Measurements from ENCODE around the gene CHST15.

CHST15 gene

DNA sequence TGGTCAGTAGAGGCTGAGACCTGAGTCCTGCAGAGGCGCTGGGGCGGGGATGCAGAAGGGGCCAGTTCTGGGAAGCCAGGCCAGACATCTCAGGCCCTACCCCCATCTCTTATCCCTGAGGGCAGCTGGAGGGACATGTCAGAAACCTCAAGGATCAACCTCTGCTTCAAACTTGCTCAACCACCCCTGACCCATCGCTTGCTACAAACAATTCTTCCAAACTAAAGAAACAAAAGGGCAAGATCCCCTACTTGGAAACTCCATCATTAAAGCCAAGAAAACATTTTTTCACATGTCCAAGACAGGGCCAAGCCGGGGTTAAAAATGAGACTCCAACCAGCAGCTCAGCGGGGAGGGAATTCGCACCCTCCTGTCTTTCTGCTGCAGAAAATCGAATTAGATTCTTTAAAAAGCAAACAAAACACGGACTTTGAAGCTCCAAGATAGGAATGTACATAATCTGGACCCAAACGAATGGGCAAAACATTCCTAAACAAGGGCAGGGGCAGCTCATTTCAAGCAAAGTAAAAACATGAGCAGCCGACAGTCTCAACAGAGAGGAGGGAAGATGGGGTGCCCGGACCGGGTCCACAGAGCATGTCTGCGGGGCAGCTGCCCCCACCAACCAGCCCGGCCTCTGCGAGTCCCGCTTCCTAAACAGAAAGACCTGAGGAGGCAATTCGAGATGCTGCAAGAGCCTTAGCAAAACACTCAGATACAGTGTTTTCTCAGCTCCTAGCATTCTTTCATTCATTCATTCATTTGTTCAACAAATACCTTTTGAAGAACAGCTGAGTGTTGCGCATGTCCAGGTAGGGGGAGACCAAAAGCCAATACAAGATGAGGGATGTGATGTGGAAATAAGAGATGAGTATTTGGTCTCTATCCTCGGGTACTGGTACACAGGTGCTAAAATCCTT, 44.8 kb downstream of the CHST15 start:
- H3K4me3 ChIP-seq (ENCODE audit: low read depth, low read length) = no peak overlapping the region
- no peak for DNase-seq (ENCODE audit: low read depth, low spot score)
- POLR2A ChIA-PET = interaction anchor here (0.7 kb wide), 1 partner anchor 15 kb away, joined by 3 read pairs; no protein-coding TSS in a partner anchor
- TF ChIP-seq, protein P1, sequence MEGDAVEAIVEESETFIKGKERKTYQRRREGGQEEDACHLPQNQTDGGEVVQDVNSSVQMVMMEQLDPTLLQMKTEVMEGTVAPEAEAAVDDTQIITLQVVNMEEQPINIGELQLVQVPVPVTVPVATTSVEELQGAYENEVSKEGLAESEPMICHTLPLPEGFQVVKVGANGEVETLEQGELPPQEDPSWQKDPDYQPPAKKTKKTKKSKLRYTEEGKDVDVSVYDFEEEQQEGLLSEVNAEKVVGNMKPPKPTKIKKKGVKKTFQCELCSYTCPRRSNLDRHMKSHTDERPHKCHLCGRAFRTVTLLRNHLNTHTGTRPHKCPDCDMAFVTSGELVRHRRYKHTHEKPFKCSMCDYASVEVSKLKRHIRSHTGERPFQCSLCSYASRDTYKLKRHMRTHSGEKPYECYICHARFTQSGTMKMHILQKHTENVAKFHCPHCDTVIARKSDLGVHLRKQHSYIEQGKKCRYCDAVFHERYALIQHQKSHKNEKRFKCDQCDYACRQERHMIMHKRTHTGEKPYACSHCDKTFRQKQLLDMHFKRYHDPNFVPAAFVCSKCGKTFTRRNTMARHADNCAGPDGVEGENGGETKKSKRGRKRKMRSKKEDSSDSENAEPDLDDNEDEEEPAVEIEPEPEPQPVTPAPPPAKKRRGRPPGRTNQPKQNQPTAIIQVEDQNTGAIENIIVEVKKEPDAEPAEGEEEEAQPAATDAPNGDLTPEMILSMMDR (IDR thresholded peaks at IDR 0.05; ENCODE audit: insufficient read depth, low read length, missing control alignments) = no peak
- CTCF ChIA-PET = interaction anchor here (0.9 to 1.4 kb wide), 2 partner anchors 54 kb away, joined by 3 read pairs; no protein-coding TSS in a partner anchor

DNA sequence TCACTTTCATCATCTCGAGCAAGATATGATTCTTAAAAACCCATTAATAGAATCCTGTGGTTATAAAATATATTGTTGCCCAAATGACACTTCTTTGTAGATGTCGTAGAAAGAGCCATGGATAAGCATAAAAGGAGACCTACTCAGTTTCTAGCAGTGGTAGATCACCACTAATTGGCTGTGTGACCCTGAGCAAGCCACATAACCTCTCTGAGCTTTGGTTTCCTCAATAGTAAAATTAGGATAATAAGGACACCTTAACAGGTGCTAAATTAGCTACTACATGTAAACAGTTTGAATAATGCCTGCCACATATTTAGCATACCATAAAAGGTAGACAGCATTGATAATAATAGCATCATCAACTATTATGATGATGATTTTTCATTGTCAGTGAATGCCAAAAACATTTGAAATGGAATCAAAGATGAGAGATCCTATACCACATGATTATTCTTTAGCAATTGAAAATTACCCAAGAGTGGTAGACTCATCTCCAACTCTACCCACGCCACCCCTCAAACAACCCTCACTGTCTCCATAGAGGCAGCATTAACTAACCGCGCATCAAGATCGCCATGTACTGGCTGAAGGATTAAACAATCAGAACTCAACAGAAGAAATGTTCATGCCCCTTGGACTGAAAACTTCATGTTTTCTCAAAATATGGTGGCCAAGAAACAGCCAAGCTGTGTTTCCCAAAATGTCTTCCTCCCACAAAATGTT, 45.8 kb downstream of the CHST15 start:
- H3K4me3 ChIP-seq (ENCODE audit: low read depth, low read length) = no peak overlapping the region
- ChIA-PET CTCF (interaction anchor here (1.4 kb wide), 1 partner anchor 53 kb away, joined by 3 read pairs; no protein-coding TSS in a partner anchor), POLR2A (no interaction called here)
- DNase-seq (ENCODE audit: low read depth, low spot score) = no peak
- TF ChIP-seq, protein P1 (IDR thresholded peaks at IDR 0.05; ENCODE audit: insufficient read depth, low read length, missing control alignments) = no peak

DNA sequence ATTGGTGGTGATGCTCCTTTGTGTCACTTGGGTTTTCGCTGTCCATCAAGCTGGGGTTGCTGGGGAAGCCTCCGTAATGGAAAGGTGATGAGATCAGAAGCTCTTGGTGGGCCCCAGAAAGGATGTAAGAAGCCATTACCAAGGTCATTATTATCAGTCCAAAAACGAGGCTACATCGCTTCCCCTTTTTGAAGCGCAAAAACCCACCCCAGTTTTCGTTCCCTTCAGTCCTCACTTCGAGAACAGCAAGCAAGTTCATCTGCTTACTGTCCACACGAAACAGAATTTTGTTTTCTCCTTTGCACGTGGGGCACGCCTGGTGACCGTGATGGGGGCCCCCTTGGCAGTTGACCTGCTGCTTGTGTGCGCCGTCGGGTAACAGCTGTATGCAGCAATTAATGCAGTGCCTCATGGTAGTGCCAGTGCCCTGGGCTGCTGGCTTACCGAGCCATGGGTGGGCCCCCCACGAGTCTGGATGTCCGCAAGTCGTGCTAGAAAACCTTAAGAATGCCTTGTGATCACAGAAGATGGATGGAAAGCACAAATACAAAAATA, 47.5 kb downstream of the CHST15 start:
- ChIA-PET CTCF (no interaction called here), POLR2A (no interaction called here)
- DNase-seq (ENCODE audit: low read depth, low spot score) = no peak
- H3K4me3 ChIP-seq (ENCODE audit: low read depth, low read length) = no peak overlapping the region
- TF ChIP-seq, protein P1 (IDR thresholded peaks at IDR 0.05; ENCODE audit: insufficient read depth, low read length, missing control alignments) = no peak

DNA sequence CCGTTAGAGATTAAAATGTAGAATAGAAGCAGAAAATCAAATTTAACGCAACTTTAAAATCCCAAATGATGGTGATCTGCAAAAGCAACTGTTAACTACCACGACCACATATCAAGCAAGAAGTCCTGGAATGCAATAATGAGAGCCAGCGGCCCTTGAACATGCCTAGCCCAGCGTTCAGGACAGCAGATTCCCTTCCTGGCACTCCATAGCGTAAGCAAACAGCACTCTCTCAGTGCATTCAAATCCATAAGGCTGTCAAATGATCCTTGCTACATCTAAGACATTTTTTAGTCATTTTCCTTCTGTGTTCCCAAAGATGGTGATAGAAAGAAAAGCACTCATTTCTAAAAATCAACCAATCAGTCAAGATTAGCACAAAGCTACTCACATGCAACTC, 48.1 kb downstream of the CHST15 start:
- H3K4me3 ChIP-seq (ENCODE audit: low read depth, low read length) = no peak overlapping the region
- POLR2A ChIA-PET = no interaction called here
- CTCF ChIA-PET = no interaction called here
- DNase-seq (ENCODE audit: low read depth, low spot score) = no peak
- TF ChIP-seq, protein P1 (IDR thresholded peaks at IDR 0.05; ENCODE audit: insufficient read depth, low read length, missing control alignments) = no peak

DNA sequence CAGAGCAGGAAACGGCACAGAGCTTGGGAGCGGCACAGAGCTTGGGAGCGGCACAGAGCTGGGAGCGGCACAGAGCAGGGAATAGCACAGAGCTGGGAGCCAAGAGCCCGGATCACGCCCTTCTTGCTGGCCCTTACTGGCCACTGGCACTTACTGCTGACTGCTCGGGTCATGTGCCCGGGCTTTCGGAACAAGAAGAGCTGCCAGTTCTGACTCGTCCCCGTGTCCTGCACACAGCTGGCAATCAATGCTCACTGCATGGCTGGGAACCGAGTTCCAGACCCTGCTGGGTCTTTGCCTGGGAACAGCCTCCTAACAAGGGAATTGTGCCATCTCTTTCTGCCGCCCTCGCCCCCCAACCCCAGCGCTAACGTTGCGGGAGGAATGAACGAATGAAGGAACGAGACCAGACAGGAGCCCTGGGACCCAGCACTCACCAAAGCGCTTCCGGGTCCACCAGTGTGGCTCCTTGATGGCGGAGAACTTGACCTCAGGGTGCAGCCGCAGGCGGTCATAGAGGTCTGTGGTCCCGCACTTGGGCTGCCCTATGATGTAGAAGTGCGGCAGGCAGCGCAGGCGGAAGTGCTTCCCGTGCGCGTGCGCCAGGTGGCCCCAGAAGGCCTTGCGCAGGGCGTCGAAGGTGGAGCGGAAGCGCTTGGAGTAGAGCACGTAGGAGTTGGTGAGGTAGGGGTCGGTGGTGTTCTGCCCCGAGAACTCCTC, 49.1 kb downstream of the CHST15 start:
- CTCF ChIA-PET = interaction anchor here (0.6 to 1.8 kb wide), 2 partner anchors 14 to 19 kb away, joined by 3 read pairs; no protein-coding TSS in a partner anchor
- POLR2A ChIA-PET = interaction anchor here (0.8 kb wide), 1 partner anchor 375 kb away, joined by 3 read pairs; no protein-coding TSS in a partner anchor
- DNase-seq (ENCODE audit: low read depth, low spot score) = no peak
- no peak overlapping the region for H3K4me3 ChIP-seq (ENCODE audit: low read depth, low read length)
- TF ChIP-seq, protein P1 (IDR thresholded peaks at IDR 0.05; ENCODE audit: insufficient read depth, low read length, missing control alignments) = no peak

Measured in AG04449 (cell line).